GM23248 (cell line): Measurements from ENCODE around the gene OR2A12. TPM values are rescaled to one million over a fixed set of nuclear protein-coding genes. Genes with fewer than 3 reads are reported as not detected.

Experiments
- DNase-seq: peaks from one replicate; pipeline ENCODE4 v3.0.0-alpha.2; 2015
- H2AFZ ChIP-seq: fragments of 200-600 bp; sonication (generic); 2 replicates; pipeline ENCODE4 v1.6.1; 2016; ENCODE audit warnings: antibody characterized with exemption
- H3F3A ChIP-seq: fragments of 200-600 bp; sonication (generic); 2 replicates; pipeline ENCODE4 v1.6.1; 2016; ENCODE audit warnings: mild to moderate bottlenecking, antibody characterized with exemption, mixed run types; ENCODE audit not compliant: insufficient read depth
- H3K27ac ChIP-seq: fragments of 200-600 bp; sonication (generic); 2 replicates; pipeline ENCODE4 v1.5.1; 2016; ENCODE audit warnings: mild to moderate bottlenecking
- H3K27me3 ChIP-seq: fragments of 200-600 bp; sonication (generic); replicated peaks from 2 replicates; pipeline ENCODE4 v1.6.1; 2016; ENCODE audit warnings: mild to moderate bottlenecking; ENCODE audit not compliant: insufficient read depth
- H3K36me3 ChIP-seq: fragments of 200-600 bp; sonication (generic); 2 replicates; pipeline ENCODE4 v1.6.1; 2016; ENCODE audit warnings: low read depth, mild to moderate bottlenecking
- H3K4me1 ChIP-seq: fragments of 200-600 bp; sonication (generic); 2 replicates; pipeline ENCODE4 v1.6.1; 2016; ENCODE audit warnings: mild to moderate bottlenecking; ENCODE audit not compliant: insufficient read depth
- H3K4me2 ChIP-seq: fragments of 200-600 bp; sonication (generic); one replicate; pipeline ENCODE4 v1.6.1; 2016; ENCODE audit warnings: mild to moderate bottlenecking; ENCODE audit not compliant: unreplicated experiment
- H3K4me3 ChIP-seq: fragments of 200-600 bp; sonication (generic); 2 replicates; pipeline ENCODE4 v1.5.1; 2016; ENCODE audit warnings: mild to moderate bottlenecking
- H3K79me2 ChIP-seq: fragments of 200-600 bp; sonication (generic); 2 replicates; pipeline ENCODE4 v1.6.1; 2016; ENCODE audit warnings: mild to moderate bottlenecking; ENCODE audit not compliant: insufficient read depth
- H3K9ac ChIP-seq: fragments of 200-600 bp; sonication (generic); 2 replicates; pipeline ENCODE4 v1.6.1; 2016; ENCODE audit warnings: mild to moderate bottlenecking
- H3K9me2 ChIP-seq: fragments of 200-600 bp; sonication (generic); 2 replicates; pipeline ENCODE4 v1.6.1; 2016; ENCODE audit warnings: mixed run types, mild to moderate bottlenecking, moderate library complexity; ENCODE audit not compliant: insufficient read depth
- H3K9me3 ChIP-seq: fragments of 200-600 bp; sonication (generic); one replicate; pipeline ENCODE4 v1.6.1; 2017; ENCODE audit warnings: low read depth
- H4K20me1 ChIP-seq: fragments of 200-600 bp; sonication (generic); 2 replicates; pipeline ENCODE4 v1.6.0; 2016; ENCODE audit not compliant: insufficient read depth
- EZH2 ChIP-seq: fragments of 200-600 bp; sonication (generic); IDR thresholded peaks from 2 replicates; pipeline ENCODE4 v1.6.1; 2018; ENCODE audit warnings: antibody characterized with exemption, mild to moderate bottlenecking; ENCODE audit not compliant: insufficient read depth, poor library complexity, severe bottlenecking
- EZH2phosphoT487 ChIP-seq: fragments of 200-600 bp; sonication (generic); IDR thresholded peaks from 2 replicates; pipeline ENCODE4 v1.6.1; 2018; ENCODE audit warnings: antibody characterized with exemption, moderate library complexity, mild to moderate bottlenecking, low read depth; ENCODE audit not compliant: insufficient read depth
- WGBS, 2 experiments: methylation state at CpG; one replicate each; pipeline ENCODE4 v1.1.6; 2015 to 2017; ENCODE audit warnings: low lambda C conversion rate in 2 of 2, low coverage in 1 of 2; ENCODE audit errors: missing lambda C conversion rate in 2 of 2; 5-methylcytosine and 5-hydroxymethylcytosine counted together
- in situ Hi-C: fragments of 300-500 bp; cut with MboI; formaldehyde crosslinking; loops from 2 replicates; pipeline ENCODE4 v1.15.0; 2020
- polyA plus RNA-seq: library from polyadenylated mRNA; unstranded; fragments of >200 nt; fragmentation: Nextera tagmentation; extraction: Ambion mirVana; gene quantifications from 2 replicates; pipeline ENCODE4 v1.2.1, GENCODE V29; 2016
- total RNA-seq: library from RNA; depleted of rRNA; stranded (reverse); fragments of >200 nt; shearing (Covaris generic); gene quantifications from 2 replicates; pipeline ENCODE4 v1.2.3, GENCODE V29; 2014

OR2A12 gene
- total and polyA plus RNA-seq, 2 experiments from 2014 or later = not detected

DNA sequence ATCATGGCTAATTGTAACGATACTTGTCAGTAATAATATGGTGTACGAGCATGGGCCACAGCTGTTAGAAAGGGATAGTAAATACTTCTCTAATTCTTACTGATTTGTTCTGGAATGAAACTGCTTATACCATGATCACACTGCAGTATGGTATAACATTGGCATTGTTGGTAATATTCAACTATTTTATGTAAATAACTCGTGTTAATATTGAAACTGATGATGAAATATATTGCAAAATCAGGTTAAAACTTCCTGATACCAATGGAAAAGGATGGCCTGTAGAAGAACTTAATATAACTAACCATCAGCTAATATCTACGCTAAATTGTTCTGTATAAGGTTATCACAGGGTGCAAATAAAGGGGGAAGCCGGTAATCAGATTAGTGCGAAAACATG, 47.2 kb downstream of the OR2A12 start:
- no peak overlapping the region for H2AFZ ChIP-seq
- no peak overlapping the region for H3K4me3 ChIP-seq
- no peak overlapping the region for H3K9ac ChIP-seq
- no peak overlapping the region for H3K4me2 ChIP-seq
- H3K27me3 ChIP-seq = no peaks in the 10 kb centered on the region
- H4K20me1 ChIP-seq = no peaks in the 10 kb centered on the region
- no peaks in the 10 kb centered on the region for H3K9me2 ChIP-seq
- H3K4me1 ChIP-seq = no peaks in the 10 kb centered on the region
- in situ Hi-C loops = no loop called here
- H3K9me3 ChIP-seq = no peaks in the 10 kb centered on the region
- 74 to 77% methylated on average over 6 of the region's 6 CpGs for WGBS, 2 experiments
- no peaks in the 10 kb centered on the region for H3K79me2 ChIP-seq
- H3F3A ChIP-seq = no peaks in the 10 kb centered on the region
- no peak overlapping the region for H3K27ac ChIP-seq
- no peak for TF ChIP-seq EZH2phosphoT487
- TF ChIP-seq EZH2 = no peak
- no peaks in the 10 kb centered on the region for H3K36me3 ChIP-seq
- DNase-seq = no peak

DNA sequence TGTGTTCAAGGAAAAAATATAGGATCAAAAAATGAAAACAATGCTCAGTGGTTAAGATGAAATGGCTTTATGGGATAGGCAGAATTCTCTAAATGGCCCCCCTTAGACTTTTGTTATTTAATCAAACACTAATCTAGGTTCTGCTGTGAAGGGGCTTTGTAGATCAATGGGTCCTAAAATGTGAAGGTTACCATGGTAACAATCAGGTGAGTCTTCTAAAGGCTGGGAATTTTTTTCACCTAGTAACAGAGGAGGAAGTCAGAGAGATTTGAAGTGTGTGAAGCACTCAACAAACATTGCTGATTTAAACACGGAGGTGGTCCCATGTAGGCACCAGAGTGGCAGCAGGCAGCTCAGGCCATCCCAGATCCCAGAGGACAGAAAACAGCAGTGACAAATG, 48.0 kb downstream of the OR2A12 start:
- Histone ChIP-seq H3K4me3 (no peak overlapping the region), H3K9ac (no peak overlapping the region), H3F3A (no peaks in the 10 kb centered on the region), H4K20me1 (no peaks in the 10 kb centered on the region), H3K9me3 (no peaks in the 10 kb centered on the region), H3K9me2 (no peaks in the 10 kb centered on the region), H3K27me3 (no peaks in the 10 kb centered on the region), H3K79me2 (no peaks in the 10 kb centered on the region), H3K36me3 (no peaks in the 10 kb centered on the region), H3K4me1 (no peaks in the 10 kb centered on the region), H3K27ac (no peak overlapping the region), H3K4me2 (no peak overlapping the region), H2AFZ (no peak overlapping the region)
- TF ChIP-seq EZH2 = no peak
- TF ChIP-seq EZH2phosphoT487 = no peak
- WGBS, 2 experiments = 32 to 45% methylated on average over 1 of the region's 1 CpG
- in situ Hi-C loops = no loop called here
- no peak for DNase-seq

DNA sequence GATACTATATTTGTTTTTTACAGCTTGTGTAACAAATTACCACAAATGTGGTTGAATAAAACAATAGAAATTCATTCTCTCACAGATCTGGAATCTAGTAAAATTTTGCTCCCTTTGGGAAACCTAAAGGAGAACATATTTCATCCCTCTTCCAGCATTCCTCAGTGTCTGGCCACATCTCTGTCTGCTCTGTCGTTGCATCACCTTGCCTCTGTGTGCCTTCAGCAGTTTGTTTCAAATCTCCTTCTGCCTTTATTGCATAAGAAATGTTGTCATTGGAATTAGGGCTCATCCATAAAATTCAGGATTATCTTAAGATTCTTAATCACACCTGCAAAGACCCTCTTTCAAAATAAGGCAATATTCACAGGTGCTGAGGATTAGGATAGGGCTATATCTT, 51.4 kb downstream of the OR2A12 start:
- H4K20me1 ChIP-seq = no peaks in the 10 kb centered on the region
- H3K36me3 ChIP-seq = no peaks in the 10 kb centered on the region
- no peak for TF ChIP-seq EZH2
- TF ChIP-seq EZH2phosphoT487 = no peak
- whole genome bisulfite sequencing, 2 experiments = 21 to 29% methylated on average over 1 of the region's 1 CpG
- no peaks in the 10 kb centered on the region for H3K79me2 ChIP-seq
- H3K4me3 ChIP-seq = no peak overlapping the region
- H3K4me2 ChIP-seq = no peak overlapping the region
- no peak overlapping the region for H3K9ac ChIP-seq
- no peak overlapping the region for H3K27ac ChIP-seq
- H2AFZ ChIP-seq = no peak overlapping the region
- no peaks in the 10 kb centered on the region for H3K4me1 ChIP-seq
- in situ Hi-C loops = no loop called here
- H3K27me3 ChIP-seq = no peaks in the 10 kb centered on the region
- no peaks in the 10 kb centered on the region for H3F3A ChIP-seq
- H3K9me3 ChIP-seq = no peaks in the 10 kb centered on the region
- no peaks in the 10 kb centered on the region for H3K9me2 ChIP-seq
- peak; percentile 3 for DNase-seq

DNA sequence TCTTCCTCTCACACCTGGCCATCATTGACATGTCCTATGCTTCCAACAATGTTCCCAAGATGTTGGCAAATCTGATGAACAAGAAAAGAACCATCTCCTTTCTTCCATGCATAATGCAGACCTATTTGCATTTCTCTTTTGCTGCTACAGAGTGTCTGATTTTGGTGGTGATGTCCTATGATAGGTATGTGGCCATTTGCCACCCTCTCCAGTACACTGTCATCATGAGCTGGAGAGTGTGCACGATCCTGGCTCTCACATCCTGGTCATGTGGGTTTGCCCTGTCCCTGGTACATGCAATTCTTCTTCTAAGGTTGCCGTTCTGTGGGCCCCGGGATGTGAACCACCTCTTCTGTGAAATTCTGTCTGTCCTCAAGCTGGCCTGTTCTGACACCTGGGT, 56.1 kb downstream of the OR2A12 start:
- Histone ChIP-seq H3K79me2 (no peaks in the 10 kb centered on the region), H3K27ac (no peak overlapping the region), H3K36me3 (no peaks in the 10 kb centered on the region), H3K4me2 (no peak overlapping the region), H3K9me2 (no peaks in the 10 kb centered on the region), H3K4me3 (no peak overlapping the region), H3K4me1 (no peaks in the 10 kb centered on the region), H2AFZ (no peak overlapping the region), H3K9me3 (no peaks in the 10 kb centered on the region), H3F3A (no peaks in the 10 kb centered on the region), H3K27me3 (no peaks in the 10 kb centered on the region), H4K20me1 (no peaks in the 10 kb centered on the region), H3K9ac (no peak overlapping the region)
- WGBS, 2 experiments = 47 to 49% methylated on average over 3 of the region's 3 CpGs
- in situ Hi-C loops = no loop called here
- TF ChIP-seq EZH2 (no peak), EZH2phosphoT487 (no peak)
- peak; percentile 10 for DNase-seq

DNA sequence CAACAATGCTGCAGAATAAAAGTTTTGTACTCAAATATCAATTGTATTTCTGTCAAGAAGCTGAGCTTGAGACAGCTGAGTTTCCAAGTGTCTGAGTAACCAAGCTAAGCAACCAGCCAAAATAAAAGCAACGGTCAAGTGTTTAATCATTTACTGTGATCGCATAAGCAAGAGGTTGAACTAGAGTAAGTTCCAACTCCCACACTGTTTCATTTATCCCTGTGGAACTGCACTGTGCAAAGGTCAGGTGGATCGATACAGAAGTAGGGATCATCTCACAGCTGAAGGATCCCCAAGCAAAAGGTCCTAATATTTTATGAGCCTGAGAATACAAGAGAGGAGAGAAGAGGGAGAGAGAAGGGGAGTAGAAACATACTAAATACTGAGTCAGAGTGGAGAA, 58.3 kb downstream of the OR2A12 start:
- no peak overlapping the region for H3K4me2 ChIP-seq
- no peaks in the 10 kb centered on the region for H4K20me1 ChIP-seq
- no peaks in the 10 kb centered on the region for H3F3A ChIP-seq
- no peaks in the 10 kb centered on the region for H3K4me1 ChIP-seq
- no peak overlapping the region for H3K27ac ChIP-seq
- H2AFZ ChIP-seq = no peak overlapping the region
- TF ChIP-seq EZH2 (no peak), EZH2phosphoT487 (no peak)
- H3K27me3 ChIP-seq = no peaks in the 10 kb centered on the region
- H3K4me3 ChIP-seq = no peak overlapping the region
- DNase-seq = no peak
- H3K9ac ChIP-seq = no peak overlapping the region
- no peaks in the 10 kb centered on the region for H3K79me2 ChIP-seq
- no peaks in the 10 kb centered on the region for H3K9me3 ChIP-seq
- in situ Hi-C loops = no loop called here
- H3K36me3 ChIP-seq = no peaks in the 10 kb centered on the region
- WGBS, 2 experiments = 63 to 82% methylated on average over 3 of the region's 3 CpGs
- H3K9me2 ChIP-seq = no peaks in the 10 kb centered on the region
